Smooth muscle cell (in vitro differentiated cells): ENCODE measurements around the gene PLXNA2. TPM values are rescaled to one million over a fixed set of nuclear protein-coding genes. Genes with fewer than 3 reads are reported as not detected.

ENCODE experiments used
- DNase-seq: peaks from one replicate; lab custom pipeline; 2025; ENCODE audit not compliant: unreplicated experiment; lab: John Stamatoyannopoulos, UW
- H2AFZ ChIP-seq: fragments of 200-600 bp; sonication (generic); 2 replicates; pipeline ENCODE4 v1.6.0; 2016; ENCODE audit warnings: antibody characterized with exemption, low read depth, mild to moderate bottlenecking
- H3F3A ChIP-seq: fragments of 200-600 bp; sonication (generic); 2 replicates; pipeline ENCODE4 v1.6.0; 2017; ENCODE audit warnings: antibody characterized with exemption, low read depth
- H3K27ac ChIP-seq: fragments of 200-600 bp; sonication (generic); 2 replicates; pipeline ENCODE4 v1.5.1; 2016; ENCODE audit warnings: low read depth, mild to moderate bottlenecking
- H3K27me3 ChIP-seq: fragments of 200-600 bp; sonication (generic); 2 replicates; pipeline ENCODE4 v1.6.1; 2016; ENCODE audit warnings: low read depth, mild to moderate bottlenecking
- H3K36me3 ChIP-seq: fragments of 200-600 bp; sonication (generic); 2 replicates; pipeline ENCODE4 v1.5.1; 2016; ENCODE audit warnings: low read depth
- H3K4me1 ChIP-seq: fragments of 200-600 bp; sonication (generic); 2 replicates; pipeline ENCODE4 v1.5.1; 2016; ENCODE audit warnings: low read depth
- H3K4me2 ChIP-seq: fragments of 200-600 bp; sonication (generic); 2 replicates; pipeline ENCODE4 v1.6.0; 2016; ENCODE audit warnings: mild to moderate bottlenecking
- H3K4me3 ChIP-seq: fragments of 200-600 bp; sonication (generic); 2 replicates; pipeline ENCODE4 v1.5.1; 2016; ENCODE audit warnings: mild to moderate bottlenecking
- H3K79me2 ChIP-seq: fragments of 200-600 bp; sonication (generic); 2 replicates; pipeline ENCODE4 v1.6.0; 2016; ENCODE audit warnings: low read depth, mild to moderate bottlenecking
- H3K9ac ChIP-seq: fragments of 200-600 bp; sonication (generic); 2 replicates; pipeline ENCODE4 v1.6.0; 2016; ENCODE audit warnings: low read depth
- H3K9me3 ChIP-seq: fragments of 200-600 bp; sonication (generic); replicated peaks from 2 replicates; pipeline ENCODE4 v1.5.1; 2016; ENCODE audit warnings: low read depth
- H4K20me1 ChIP-seq: fragments of 200-600 bp; sonication (generic); 2 replicates; pipeline ENCODE4 v1.6.0; 2016; ENCODE audit warnings: low read depth
- WGBS: methylation state at CpG from one replicate; pipeline ENCODE4 v1.1.7; 2016; ENCODE audit warnings: low lambda C conversion rate; 5-methylcytosine and 5-hydroxymethylcytosine counted together
- polyA plus RNA-seq: library from polyadenylated mRNA; unstranded; fragments of >200 nt; fragmentation: Nextera tagmentation; extraction: Ambion mirVana; gene quantifications from 2 replicates; pipeline ENCODE4 v1.2.1, GENCODE V29; 2016
- total RNA-seq: library from RNA; depleted of rRNA; stranded (reverse); fragments of >200 nt; gene quantifications from 2 replicates; pipeline ENCODE4 v1.2.3, GENCODE V29; 2014
- TF ChIP-seq, protein P1 (sequence below): fragments of 200-600 bp; sonication (generic); IDR thresholded peaks from 2 replicates; pipeline ENCODE4 v1.5.1; 2017; ENCODE audit warnings: borderline replicate concordance, mild to moderate bottlenecking, antibody characterized with exemption; ENCODE audit not compliant: insufficient read depth, poor library complexity, severe bottlenecking

PLXNA2 gene
- total and polyA plus RNA-seq, 2 experiments from 2014 or later, result 8.2 to 8.7 TPM

- Histone ChIP-seq H3K36me3 (no peaks in the 10 kb centered on the region), H3K4me3 (no peak overlapping the region), H3K27me3 (no peaks in the 10 kb centered on the region), H2AFZ (no peak overlapping the region), H3K9me3 (no peaks in the 10 kb centered on the region), H4K20me1 (peaks cover 11% of the 10 kb centered on the region), H3K4me1 (peaks cover 9% of the 10 kb centered on the region), H3K9ac (no peak overlapping the region), H3F3A (no peaks in the 10 kb centered on the region), H3K27ac (no peak overlapping the region), H3K4me2 (no peak overlapping the region), H3K79me2 (no peaks in the 10 kb centered on the region)
- DNase-seq, result no peak
- TF ChIP-seq, protein P1, sequence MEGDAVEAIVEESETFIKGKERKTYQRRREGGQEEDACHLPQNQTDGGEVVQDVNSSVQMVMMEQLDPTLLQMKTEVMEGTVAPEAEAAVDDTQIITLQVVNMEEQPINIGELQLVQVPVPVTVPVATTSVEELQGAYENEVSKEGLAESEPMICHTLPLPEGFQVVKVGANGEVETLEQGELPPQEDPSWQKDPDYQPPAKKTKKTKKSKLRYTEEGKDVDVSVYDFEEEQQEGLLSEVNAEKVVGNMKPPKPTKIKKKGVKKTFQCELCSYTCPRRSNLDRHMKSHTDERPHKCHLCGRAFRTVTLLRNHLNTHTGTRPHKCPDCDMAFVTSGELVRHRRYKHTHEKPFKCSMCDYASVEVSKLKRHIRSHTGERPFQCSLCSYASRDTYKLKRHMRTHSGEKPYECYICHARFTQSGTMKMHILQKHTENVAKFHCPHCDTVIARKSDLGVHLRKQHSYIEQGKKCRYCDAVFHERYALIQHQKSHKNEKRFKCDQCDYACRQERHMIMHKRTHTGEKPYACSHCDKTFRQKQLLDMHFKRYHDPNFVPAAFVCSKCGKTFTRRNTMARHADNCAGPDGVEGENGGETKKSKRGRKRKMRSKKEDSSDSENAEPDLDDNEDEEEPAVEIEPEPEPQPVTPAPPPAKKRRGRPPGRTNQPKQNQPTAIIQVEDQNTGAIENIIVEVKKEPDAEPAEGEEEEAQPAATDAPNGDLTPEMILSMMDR, result no peak
- WGBS, result 96% methylated on average over 4 of the region's 4 CpGs
These were observed 121.4 kb downstream of the PLXNA2 start for GRCh38 chr1:208122612-208123358.

GRCh38 chr1:208121813-208122364, 122.3 kb downstream of the PLXNA2 start:
- H4K20me1 ChIP-seq, result peaks cover 9% of the 10 kb centered on the region
- H3K9ac ChIP-seq, result no peak overlapping the region
- H3K36me3 ChIP-seq, result no peaks in the 10 kb centered on the region
- TF ChIP-seq, protein P1, result no peak
- H2AFZ ChIP-seq, result no peak overlapping the region
- no peaks in the 10 kb centered on the region for H3F3A ChIP-seq
- WGBS, result 69% methylated on average over 3 of the region's 3 CpGs
- H3K27ac ChIP-seq, result no peak overlapping the region
- H3K79me2 ChIP-seq, result no peaks in the 10 kb centered on the region
- peaks cover 7% of the 10 kb centered on the region for H3K4me1 ChIP-seq
- DNase-seq, result no peak
- H3K27me3 ChIP-seq, result no peaks in the 10 kb centered on the region
- no peaks in the 10 kb centered on the region for H3K9me3 ChIP-seq
- H3K4me3 ChIP-seq, result no peak overlapping the region
- no peak overlapping the region for H3K4me2 ChIP-seq

- Histone ChIP-seq H3K27me3 (no peaks in the 10 kb centered on the region), H3K36me3 (no peaks in the 10 kb centered on the region), H3K4me3 (no peak overlapping the region), H3K79me2 (no peaks in the 10 kb centered on the region), H3F3A (no peaks in the 10 kb centered on the region), H3K9ac (no peak overlapping the region), H4K20me1 (peaks cover 3% of the 10 kb centered on the region), H2AFZ (no peak overlapping the region), H3K27ac (no peak overlapping the region), H3K9me3 (no peaks in the 10 kb centered on the region), H3K4me1 (peaks cover 7% of the 10 kb centered on the region), H3K4me2 (no peak overlapping the region)
- DNase-seq, result no peak
- TF ChIP-seq, protein P1, result no peak
- 80% methylated on average over 2 of the region's 2 CpGs for WGBS
These were observed 123.8 kb downstream of the PLXNA2 start for GRCh38 chr1:208120431-208120790.
